Stimulated activated CD8-positive, alpha-beta memory T cell treated with anti-CD3 and anti-CD28 coated beads, Interleukin-12 subunit alpha, Interleukin-12 subunit beta, amount 100 ng/mL, for 24 hours (primary cell): Measurements from ENCODE around the gene ZCWPW2.

Experiments used
- DNase-seq: peaks from one replicate; pipeline ENCODE4 v3.0.0-alpha.2; 2020; ENCODE audit errors: extremely low read depth

The ZCWPW2 gene

GRCh38 chr3:28575100-28575745 lies 226.7 kb downstream of the ZCWPW2 start:
- DNase-seq, result no peak
